IMR-90 (cell line): ENCODE results near the gene TRIO. TPM values are rescaled to one million over a fixed set of nuclear protein-coding genes. Genes with fewer than 3 reads are reported as not detected.

Experiments used
- ATAC-seq: fragments of 200-7000 bp; cut with Tn5 transposase; 2 replicates; pipeline ENCODE4 v1.9.1; 2020; ENCODE audit warnings: low read depth, mild to moderate bottlenecking, moderate library complexity
- BruUV-seq: library from RNA; stranded (reverse); fragments of 400-500 nt; replicated peaks from 2 replicates; lab custom pipeline; 2021; lab: Mats Ljungman, UMichigan
- CTCF ChIA-PET: fragments of 300-600 bp; formaldehyde crosslinking; extraction: SDS; loops from one replicate; lab custom pipeline; 2021; ENCODE audit warnings: antibody characterized with exemption; lab: Yijun Ruan, JAX
- POLR2A ChIA-PET: fragments of 300-600 bp; sonication (Branson Sonifier 250); formaldehyde crosslinking; loops from one replicate; lab custom pipeline; 2022; ENCODE audit warnings: antibody characterized with exemption; ENCODE audit not compliant: unreplicated experiment; lab: Charles Lee
- DNase-seq: peaks from one replicate; pipeline ENCODE4 v3.0.0; 2013
- H2AFZ ChIP-seq: replicated peaks from 2 replicates; pipeline ENCODE3; 2013; ENCODE audit warnings: low read length, mild to moderate bottlenecking; ENCODE audit not compliant: poor library complexity
- H2AK5ac ChIP-seq: 2 replicates; pipeline ENCODE4 v1.6.1; 2013; ENCODE audit warnings: low read depth, low read length, inconsistent platforms
- H2AK9ac ChIP-seq: replicated peaks from 2 replicates; pipeline ENCODE3; 2013; ENCODE audit warnings: mild to moderate bottlenecking, low read depth, low read length, moderate library complexity; ENCODE audit not compliant: poor library complexity
- H2BK120ac ChIP-seq: 2 replicates; pipeline ENCODE4 v1.6.1; 2013; ENCODE audit warnings: low read depth, low read length, inconsistent platforms
- H2BK15ac ChIP-seq: 3 replicates; pipeline ENCODE4 v1.6.1; 2013; ENCODE audit warnings: low read depth, low read length, inconsistent platforms
- H2BK20ac ChIP-seq: 2 replicates; pipeline ENCODE4 v1.6.1; 2013; ENCODE audit warnings: low read depth, mild to moderate bottlenecking, inconsistent platforms, low read length, moderate library complexity
- H2BK5ac ChIP-seq: 2 replicates; pipeline ENCODE4 v1.6.1; 2013; ENCODE audit warnings: mild to moderate bottlenecking, low read depth, low read length, inconsistent platforms; ENCODE audit not compliant: poor library complexity, severe bottlenecking
- H3K14ac ChIP-seq: replicated peaks from 2 replicates; pipeline ENCODE4 v1.6.1; 2013; ENCODE audit warnings: low read depth, low read length, inconsistent platforms
- H3K18ac ChIP-seq: 2 replicates; pipeline ENCODE4 v1.6.1; 2013; ENCODE audit warnings: low read depth, low read length, control low read depth
- H3K23ac ChIP-seq: 2 replicates; pipeline ENCODE4 v1.6.1; 2013; ENCODE audit warnings: low read depth, low read length, inconsistent platforms
- H3K27ac ChIP-seq: 2 replicates; pipeline ENCODE4 v1.5.1; 2013; ENCODE audit warnings: mild to moderate bottlenecking, control low read depth, low read length; ENCODE audit not compliant: insufficient read depth
- H3K27me3 ChIP-seq: 2 replicates; pipeline ENCODE4 v1.6.1; 2013; ENCODE audit warnings: low read length; ENCODE audit not compliant: control insufficient read depth, insufficient read depth
- H3K36me3 ChIP-seq: 2 replicates; pipeline ENCODE4 v1.6.1; 2013; ENCODE audit warnings: low read length, mixed read lengths; ENCODE audit not compliant: control insufficient read depth, insufficient read depth
- H3K4ac ChIP-seq: 2 replicates; pipeline ENCODE4 v1.6.1; 2013; ENCODE audit warnings: low read depth, low read length, inconsistent platforms
- H3K4me1 ChIP-seq: 2 replicates; pipeline ENCODE4 v1.6.1; 2013; ENCODE audit warnings: low read length, mixed read lengths; ENCODE audit not compliant: control insufficient read depth, insufficient read depth
- H3K4me2 ChIP-seq: 2 replicates; pipeline ENCODE4 v1.6.1; 2013; ENCODE audit warnings: low read depth, mild to moderate bottlenecking, control low read depth, low read length, moderate library complexity
- H3K4me3 ChIP-seq: 2 replicates; pipeline ENCODE4 v1.5.1; 2013; ENCODE audit warnings: low read depth, mild to moderate bottlenecking, control low read depth, low read length, moderate library complexity; ENCODE audit not compliant: insufficient read depth
- H3K56ac ChIP-seq: 2 replicates; pipeline ENCODE4 v1.6.1; 2013; ENCODE audit warnings: low read length, inconsistent platforms; ENCODE audit not compliant: insufficient read depth; ENCODE audit errors: extremely low read depth
- H3K79me1 ChIP-seq, 2 experiments: 2 replicates each; pipeline ENCODE4 v1.6.1; 2013; ENCODE audit warnings: low read length in 2 of 2, inconsistent platforms in 1 of 2, low read depth in 1 of 2
- H3K9ac ChIP-seq: 2 replicates; pipeline ENCODE4 v1.6.1; 2013; ENCODE audit warnings: low read depth, low read length, control low read depth
- H3K9me1 ChIP-seq: 2 replicates; pipeline ENCODE4 v1.6.1; 2013; ENCODE audit warnings: low read length, inconsistent platforms; ENCODE audit not compliant: insufficient read depth
- H3K9me3 ChIP-seq: 2 replicates; pipeline ENCODE4 v1.6.1; 2013; ENCODE audit warnings: low read length; ENCODE audit not compliant: control insufficient read depth, insufficient read depth
- H4K20me1 ChIP-seq: 2 replicates; pipeline ENCODE4 v1.6.1; 2013; ENCODE audit warnings: low read length, inconsistent platforms; ENCODE audit not compliant: insufficient read depth
- H4K5ac ChIP-seq: 2 replicates; pipeline ENCODE4 v1.6.1; 2013; ENCODE audit warnings: mild to moderate bottlenecking, low read depth, low read length, control low read depth
- H4K8ac ChIP-seq, 2 experiments: 2 replicates each; pipeline ENCODE4 v1.6.1; 2013; ENCODE audit warnings: low read depth in 2 of 2, low read length in 2 of 2, control low read depth in 1 of 2, inconsistent platforms in 1 of 2
- H4K91ac ChIP-seq: 2 replicates; pipeline ENCODE4 v1.6.1; 2013; ENCODE audit warnings: low read depth, low read length, inconsistent platforms; ENCODE audit not compliant: insufficient read depth
- BHLHE40 ChIP-seq: fragments of 150-350 bp; IDR thresholded peaks from 2 replicates; pipeline ENCODE4 v1.6.1; 2016; ENCODE audit warnings: mild to moderate bottlenecking, low read depth, low read length
- CEBPB ChIP-seq: IDR thresholded peaks from 2 replicates; pipeline ENCODE4 v1.6.1; 2012; ENCODE audit warnings: low read depth, low read length, improper control_type of control experiment
- CHD1 ChIP-seq: IDR thresholded peaks from 2 replicates; pipeline ENCODE4 v1.6.1; 2012; ENCODE audit warnings: low read depth, low read length, improper control_type of control experiment
- CTCF ChIP-seq: conservative IDR thresholded peaks from 2 replicates; pipeline ENCODE4 v1.5.1; 2012; ENCODE audit warnings: mild to moderate bottlenecking, low read depth, low read length, improper control_type of control experiment
- ELK1 ChIP-seq: fragments of 150-350 bp; IDR thresholded peaks from 2 replicates; pipeline ENCODE4 v1.6.1; 2016; ENCODE audit warnings: low read depth, mild to moderate bottlenecking, low read length, moderate library complexity, borderline replicate concordance
- FOS ChIP-seq: fragments of 150-350 bp; IDR thresholded peaks from 2 replicates; pipeline ENCODE4 v1.6.1; 2016; ENCODE audit warnings: low read depth, low read length
- MAZ ChIP-seq: IDR thresholded peaks from 2 replicates; pipeline ENCODE4 v1.6.1; 2012; ENCODE audit warnings: low read depth, mild to moderate bottlenecking, low read length, improper control_type of control experiment, moderate library complexity, borderline replicate concordance
- MXI1 ChIP-seq: IDR thresholded peaks from 2 replicates; pipeline ENCODE4 v1.6.1; 2012; ENCODE audit warnings: low read depth, mild to moderate bottlenecking, low read length, moderate library complexity, borderline replicate concordance
- POLR2A ChIP-seq: IDR thresholded peaks from 2 replicates; pipeline ENCODE4 v1.6.1; 2012; ENCODE audit warnings: mild to moderate bottlenecking, low read depth, low read length
- RAD21 ChIP-seq: IDR thresholded peaks from 2 replicates; pipeline ENCODE4 v1.6.1; 2012; ENCODE audit warnings: low read length, improper control_type of control experiment
- RCOR1 ChIP-seq: IDR thresholded peaks from 2 replicates; pipeline ENCODE4 v1.6.1; 2012; ENCODE audit warnings: mild to moderate bottlenecking, low read length, improper control_type of control experiment; ENCODE audit not compliant: insufficient replicate concordance
- RFX5 ChIP-seq: IDR thresholded peaks from 2 replicates; pipeline ENCODE4 v1.8.0; 2012; ENCODE audit warnings: low read depth, mild to moderate bottlenecking, low read length, moderate library complexity
- SMC3 ChIP-seq: fragments of 150-350 bp; IDR thresholded peaks from 2 replicates; pipeline ENCODE4 v1.6.1; 2016; ENCODE audit warnings: low read depth, mild to moderate bottlenecking, antibody characterized with exemption, low read length, moderate library complexity
- USF2 ChIP-seq: fragments of 150-350 bp; IDR thresholded peaks from 2 replicates; pipeline ENCODE4 v1.6.1; 2017; ENCODE audit warnings: mild to moderate bottlenecking, antibody characterized with exemption, low read length, low read depth
- WGBS, 2 experiments: methylation state at CpG; one replicate each; pipeline versions ENCODE4 v1.1.5 to v1.1.7; 2013; ENCODE audit warnings: missing lambda C conversion rate in 2 of 2; ENCODE audit not compliant: insufficient read length in 1 of 2; ENCODE audit errors: extremely low coverage in 2 of 2; 5-methylcytosine and 5-hydroxymethylcytosine counted together
- dilution Hi-C: fragments of 300-500 bp; cut with HindIII; formaldehyde crosslinking; loops from one replicate; pipeline ENCODE4 v1.14.3; 2018; ENCODE audit warnings: low sequenced_read_pairs; ENCODE audit not compliant: unreplicated experiment
- in situ Hi-C: fragments of 300-500 bp; cut with MboI; formaldehyde crosslinking; loops from 3 replicates; pipeline ENCODE4 v1.14.3; 2019; ENCODE audit warnings: low sequenced_read_pairs, inconsistent platforms, mixed read lengths
- intact Hi-C: fragments of 100-400 bp; cut with micrococcal nuclease; formaldehyde crosslinking; loops from 2 replicates; pipeline ENCODE4 v1.10.0; 2022
- polyA plus RNA-seq, 3 experiments: library from polyadenylated mRNA; depleted of rRNA; stranded (reverse); fragments of >200 nt; gene quantifications; 2 replicates each; pipeline ENCODE4 v1.2.3, GENCODE V29; 2012; ENCODE audit warnings: low replicate concordance in 1 of 3
- total RNA-seq: library from RNA; depleted of rRNA; stranded (reverse); fragments of >200 nt; gene quantifications from 2 replicates; pipeline ENCODE4 v1.2.3, GENCODE V29; 2012

The TRIO gene
- total and polyA plus RNA-seq, 2 of the 4 experiments (the other 2 are of a cell fraction): 206 to 522 TPM

- WGBS, 2 experiments: no CpG with 5 or more reads among the region's 10 CpGs
- Histone ChIP-seq H4K20me1 (peaks cover 79% of the 10 kb centered on the region), H2AFZ (no peak overlapping the region), H4K5ac (peak overlapping the region; percentile 76), H3K23ac (peak overlapping the region; percentile 50), H4K8ac (peak overlapping the region; percentile 1 to 16; a peak in 3 of 4 replicates), H3K14ac (peak overlapping the region; percentile 39), H2BK5ac (peak overlapping the region; percentile 100), H3K4me1 (peaks cover 48% of the 10 kb centered on the region), H3K9ac (peak overlapping the region; percentile 43), H2AK9ac (peak overlapping the region; percentile 79), H3K27ac (peak overlapping the region; percentile 75), H3K79me1 (peaks cover 0 to 18% of the 10 kb centered on the region in 2 experiments; a peak in 2 of 4 replicates), H3K27me3 (no peaks in the 10 kb centered on the region), H3K4me2 (peak overlapping the region; percentile 72), H3K36me3 (peaks cover 9% of the 10 kb centered on the region), H2AK5ac (peak overlapping the region; percentile 62), H2BK15ac (peak overlapping the region; percentile 35; the same call in 2 of the 3 replicates), H3K18ac (peak overlapping the region; percentile 26), H3K9me1 (peaks cover 24% of the 10 kb centered on the region), H3K9me3 (no peaks in the 10 kb centered on the region), H3K4me3 (no peak overlapping the region), H2BK120ac (peak overlapping the region; percentile 61), H4K91ac (peak overlapping the region; percentile 2), H3K56ac (peak overlapping the region; percentile 51; the same call in 1 of the 2 replicates), H3K4ac (peak overlapping the region; percentile 74), H2BK20ac (peak overlapping the region; percentile 27)
- intact Hi-C loops: no loop called here
- ChIA-PET POLR2A (interaction anchor here (0.6 kb wide), 1 partner anchor 29 kb away, joined by 5 read pairs; no protein-coding TSS in a partner anchor), CTCF (interaction anchor here (0.8 to 1.0 kb wide), 2 partner anchors 9 to 174 kb away, joined by 3 read pairs; no protein-coding TSS in a partner anchor)
- peak; percentile 95 for DNase-seq
- in situ Hi-C loops: no loop called here
- dilution Hi-C loops: no loop called here
- no TSS peak for BruUV-seq
- peak; percentile 53 for ATAC-seq
- TF ChIP-seq MXI1: peak; percentile 72; the same call in 1 of the 2 replicates
- peak; percentile 69; the same call in 1 of the 2 replicates for TF ChIP-seq FOS
- TF ChIP-seq SMC3: no peak
- no peak for TF ChIP-seq RCOR1
- TF ChIP-seq CTCF: no peak
- peak; percentile 65 for TF ChIP-seq BHLHE40
- no peak for TF ChIP-seq RFX5
- no peak for TF ChIP-seq CHD1
- TF ChIP-seq ELK1: no peak
- no peak for TF ChIP-seq CEBPB
- no peak; the same call in 1 of the 2 replicates for TF ChIP-seq RAD21
- TF ChIP-seq USF2: peak; percentile 56
- TF ChIP-seq POLR2A: no peak; the same call in 1 of the 2 replicates
- 0 out of 2 replicates have a peak, but pooled peaks have one; percentile 17 for TF ChIP-seq MAZ
Measured at GRCh38 chr5:14178671-14179211, 35.6 kb downstream of the TRIO start.
